ENCODE data around the gene RBPJL.

RBPJL gene

DNA sequence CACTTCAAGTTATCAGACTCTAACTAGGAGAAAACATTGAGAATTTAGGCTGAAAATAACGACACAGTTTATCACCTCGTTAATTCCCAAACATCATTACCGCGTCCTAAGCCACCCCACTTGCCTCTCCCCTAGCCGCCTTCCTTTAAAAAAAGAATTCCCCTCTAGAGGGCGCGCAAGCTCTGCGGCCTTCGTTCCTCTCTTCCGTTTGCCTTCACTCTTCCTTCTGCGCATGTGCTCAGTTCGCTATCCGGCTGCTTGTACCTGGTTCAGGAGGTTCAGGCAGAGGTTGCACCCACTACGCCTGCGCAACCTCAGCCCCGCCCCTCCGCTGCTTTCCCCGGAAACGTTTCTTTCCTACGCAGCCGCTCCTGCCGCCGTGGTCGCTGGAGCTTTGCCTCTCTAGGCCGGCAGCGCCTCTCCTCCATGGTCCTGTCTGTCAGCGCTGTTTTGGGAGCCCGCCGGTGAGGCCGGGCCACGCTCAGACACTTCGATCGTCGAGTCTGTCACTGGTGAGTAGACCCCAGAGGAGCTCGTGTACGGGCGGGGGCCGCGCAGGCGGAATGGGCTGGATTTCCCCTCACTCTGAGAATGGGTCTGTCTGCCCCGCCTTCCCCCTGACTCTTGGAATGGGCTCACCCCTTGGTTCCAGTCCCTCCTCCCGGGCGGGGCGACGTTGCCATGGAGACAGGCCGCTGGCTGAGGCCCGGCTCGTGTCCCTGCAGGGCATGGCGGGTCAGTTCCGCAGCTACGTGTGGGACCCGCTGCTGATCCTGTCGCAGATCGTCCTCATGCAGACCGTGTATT, 56.4 kb downstream of the RBPJL start, which contains the start of gene SYS1:
Gene SYS1, plus strand, starts transcription at position 353 of the 807 bp plus-strand sequence. Its CDS starts 376 bp downstream, at position 729.
- peak; percentile 97 for DNase-seq (ENCODE audit: low read depth)

DNA sequence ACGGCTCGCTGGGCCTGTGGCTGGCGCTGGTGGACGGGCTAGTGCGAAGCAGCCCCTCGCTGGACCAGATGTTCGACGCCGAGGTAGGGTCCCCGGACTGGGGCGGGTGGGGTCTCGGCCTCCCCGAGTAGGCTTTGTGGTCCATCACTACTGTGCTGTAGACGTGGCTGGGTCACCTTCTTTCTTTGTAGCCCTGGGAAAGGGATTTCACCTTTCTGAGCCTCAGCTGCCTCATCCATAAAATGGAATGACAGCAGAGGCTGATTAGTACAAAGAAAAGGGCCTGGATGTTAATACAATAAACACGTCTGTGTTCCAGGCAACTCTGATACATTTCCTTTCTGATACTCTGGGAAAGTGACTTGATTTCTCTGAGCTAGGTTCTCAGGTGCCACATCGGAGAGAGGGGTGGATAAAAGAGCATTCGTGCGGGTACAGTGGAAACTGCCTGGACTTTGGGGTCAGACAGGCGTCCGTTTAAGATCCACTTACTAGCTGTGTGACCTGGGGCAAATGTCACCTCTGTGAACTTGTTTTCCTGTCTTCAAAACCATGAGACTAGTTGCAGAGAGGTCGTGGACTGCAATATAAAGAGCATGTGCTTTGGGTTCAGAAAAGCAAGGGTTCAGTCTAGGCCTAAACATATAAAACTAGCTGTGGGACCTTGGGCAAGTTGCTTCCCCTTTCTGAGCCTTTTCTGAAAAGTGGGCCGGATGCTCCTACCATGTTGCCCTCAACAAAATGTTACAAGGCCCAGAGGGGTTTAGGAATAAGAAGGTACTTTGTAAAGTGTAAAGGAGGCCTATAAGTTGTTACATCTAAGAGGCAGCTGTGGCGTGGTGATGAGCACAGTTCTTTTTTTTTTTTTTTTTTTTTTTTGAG, 57.2 kb downstream of the RBPJL start:
- DNase-seq (ENCODE audit: low read depth) = no peak

DNA sequence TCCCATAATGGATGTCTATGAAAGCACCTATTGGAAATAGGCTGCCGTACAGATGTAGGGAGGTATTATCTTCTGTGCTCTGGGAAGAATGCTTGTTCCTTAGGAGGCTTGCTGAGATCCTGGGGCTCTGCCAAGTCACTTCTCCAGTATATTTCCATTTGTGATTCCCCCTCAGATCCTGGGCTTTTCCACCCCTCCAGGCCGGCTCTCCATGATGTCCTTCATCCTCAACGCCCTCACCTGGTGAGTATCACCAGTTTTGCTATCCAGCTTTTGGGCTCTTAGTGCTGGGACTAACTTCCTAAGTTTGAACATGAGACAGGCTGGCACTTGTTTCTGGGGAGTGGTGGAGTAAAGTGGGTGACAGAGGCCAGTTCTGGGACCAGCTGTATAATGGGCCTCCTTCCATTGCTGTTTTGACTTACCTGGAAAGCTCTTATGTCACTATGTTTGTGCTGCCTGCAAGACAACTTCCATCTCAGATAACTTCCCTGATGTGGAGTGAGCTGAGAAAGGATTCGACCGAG, 58.9 kb downstream of the RBPJL start:
- no peak for DNase-seq (ENCODE audit: low read depth)

DNA sequence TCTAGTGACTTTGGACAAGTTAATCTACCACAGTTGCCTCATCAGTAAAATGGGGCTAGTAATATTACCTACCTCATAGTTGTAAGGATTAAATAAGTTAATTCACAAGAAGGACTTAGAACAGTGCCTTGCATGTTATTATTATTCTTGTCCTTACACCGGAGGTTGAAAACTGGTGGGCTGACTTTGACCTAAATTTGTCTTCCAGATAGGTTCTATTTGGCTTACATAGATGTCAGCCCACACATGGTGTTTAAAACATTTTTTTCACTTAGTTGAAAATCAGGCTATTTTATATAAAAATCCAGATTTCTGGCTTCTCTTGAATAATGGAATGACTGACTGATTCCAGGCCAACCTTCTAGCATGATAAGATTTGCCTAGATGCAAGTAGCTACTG, 59.6 kb downstream of the RBPJL start:
- no peak for DNase-seq (ENCODE audit: low read depth)

GRCh38 chr20:45366631-45367030, 60.0 kb downstream of the RBPJL start:
- DNase-seq (ENCODE audit: low read depth) = no peak

DNA sequence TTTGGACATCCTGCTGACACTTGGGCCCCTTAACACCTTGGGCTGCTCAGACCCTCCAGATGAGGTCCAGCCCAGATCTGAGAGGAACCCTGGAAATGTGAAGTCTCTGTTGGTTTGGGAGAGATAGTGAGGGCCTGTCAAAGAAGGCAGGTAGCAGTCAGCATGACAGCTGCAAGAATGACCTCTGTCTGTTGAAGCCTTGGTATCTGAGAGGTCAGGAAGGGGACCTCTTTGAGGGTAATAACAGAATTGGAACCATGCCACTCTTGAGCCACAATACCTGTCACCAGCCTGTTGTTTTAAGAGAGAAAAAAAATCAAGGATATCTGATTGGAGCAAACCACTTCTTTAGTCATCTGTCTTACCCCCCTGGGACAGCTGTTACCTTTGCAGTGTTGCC, 60.5 kb downstream of the RBPJL start:
- DNase-seq (ENCODE audit: low read depth) = no peak
